K562 (cell line): Measurements from ENCODE around the gene BTN3A1. TPM values are rescaled to one million over a fixed set of nuclear protein-coding genes. Genes with fewer than 3 reads are reported as not detected.
A peak's percentile ranks its signal among the peaks of the same experiment; 100 is the strongest.

Experiments used
- ATAC-seq: fragments of 200-7000 bp; cut with Tn5 transposase; 3 replicates; pipeline ENCODE4 v1.9.1; 2020; ENCODE audit warnings: moderate library complexity
- BruUV-seq: library from RNA; stranded (reverse); fragments of 400-500 nt; replicated peaks from 2 replicates; lab custom pipeline; 2021; lab: Mats Ljungman, UMichigan
- CTCF ChIA-PET: fragments of 300-600 bp; formaldehyde crosslinking; extraction: SDS; loops from one replicate; lab custom pipeline; 2021; ENCODE audit warnings: low intra/inter-chr PET ratio; lab: Yijun Ruan, JAX
- POLR2A ChIA-PET: fragments of 300-600, 350-650 bp; sonication (Branson Sonifier 250); formaldehyde crosslinking; extraction: SDS; loops from one replicate; lab custom pipeline; 2021; ENCODE audit warnings: antibody characterized with exemption, inconsistent platforms; lab: Yijun Ruan, JAX
- DNase-seq, 4 experiments: peaks; one replicate each; pipeline versions ENCODE4 v3.0.0 to v3.0.0-alpha.2; 2011 to 2018; ENCODE audit warnings: low spot score in 3 of 4, mixed read lengths in 3 of 4; ENCODE audit errors: extremely low read depth in 1 of 4
- FAIRE-seq: peaks from 2 replicates; lab custom pipeline; 2011; peaks lifted over from hg19 to GRCh38; lab: Jason Lieb, UNC
- H2AFZ ChIP-seq: 2 replicates; pipeline ENCODE4 v1.6.0; 2011; ENCODE audit warnings: low read depth, low read length, control low read depth, inconsistent platforms
- H3K27ac ChIP-seq: fragments of 200-600 bp; 3 replicates; pipeline ENCODE4 v1.8.0; 2011; ENCODE audit warnings: low read depth, mild to moderate bottlenecking, control low read depth, inconsistent platforms, low read length, moderate library complexity, mixed read lengths; ENCODE audit errors: extremely low read depth
- H3K27me3 ChIP-seq, 2 experiments: fragments of 300-600 bp in 1 of 2; 2 replicates in 1 of 2; 3 replicates in 1 of 2; pipeline versions ENCODE4 v1.6.0 to v1.8.0; 2011; ENCODE audit warnings: inconsistent platforms in 2 of 2, low read length in 2 of 2, mild to moderate bottlenecking in 1 of 2, mixed read lengths in 1 of 2, moderate library complexity in 1 of 2; ENCODE audit not compliant: control insufficient read depth in 2 of 2, insufficient read depth in 2 of 2
- H3K36me3 ChIP-seq: fragments of 300-600 bp; 3 replicates; pipeline ENCODE4 v1.8.0; 2011; ENCODE audit warnings: mild to moderate bottlenecking, low read length, inconsistent platforms; ENCODE audit not compliant: control insufficient read depth, insufficient read depth
- H3K4me1 ChIP-seq, 2 experiments: fragments of 200-600 bp in 1 of 2; replicated peaks in 1 of 2; 2 replicates in 1 of 2; 3 replicates in 1 of 2; pipeline versions ENCODE4 v1.5.1 to v1.8.0; 2011; ENCODE audit warnings: inconsistent platforms in 2 of 2, low read length in 2 of 2, mild to moderate bottlenecking in 1 of 2, mixed read lengths in 1 of 2, moderate library complexity in 1 of 2; ENCODE audit not compliant: control insufficient read depth in 2 of 2, insufficient read depth in 2 of 2
- H3K4me2 ChIP-seq: 2 replicates; pipeline ENCODE4 v1.6.1; 2011; ENCODE audit warnings: low read length, control low read depth, inconsistent platforms, mixed read lengths; ENCODE audit not compliant: insufficient read depth
- H3K4me3 ChIP-seq: fragments of 200-600 bp; sonication (generic), shearing (Covaris generic); 2 replicates; pipeline ENCODE4 v1.5.1; 2016; ENCODE audit warnings: control low read depth, inconsistent platforms
- H3K79me2 ChIP-seq: fragments of 200-600 bp; 3 replicates; pipeline ENCODE4 v1.8.0; 2011; ENCODE audit warnings: low read length, inconsistent platforms; ENCODE audit not compliant: control insufficient read depth, insufficient read depth
- H3K9ac ChIP-seq, 2 experiments: 2 replicates each; pipeline versions ENCODE4 v1.6.0 to v1.6.1; 2011; ENCODE audit warnings: low read depth in 2 of 2, low read length in 2 of 2, control low read depth in 1 of 2, inconsistent platforms in 1 of 2, mild to moderate bottlenecking in 1 of 2, mixed read lengths in 1 of 2; ENCODE audit not compliant: insufficient read depth in 1 of 2
- H3K9me1 ChIP-seq: one replicate; pipeline ENCODE4 v1.6.0; 2011; ENCODE audit warnings: inconsistent platforms, mild to moderate bottlenecking, low read length, moderate library complexity; ENCODE audit not compliant: control insufficient read depth, insufficient read depth
- H3K9me3 ChIP-seq: replicated peaks from 2 replicates; pipeline ENCODE4 v1.5.1; 2011; ENCODE audit warnings: low read depth, low read length, inconsistent platforms; ENCODE audit not compliant: control insufficient read depth, insufficient read depth
- H4K20me1 ChIP-seq: replicated peaks from 2 replicates; pipeline ENCODE4 v1.6.1; 2011; ENCODE audit warnings: low read length, inconsistent platforms, mixed read lengths; ENCODE audit not compliant: control insufficient read depth, insufficient read depth
- HDAC2 ChIP-seq: fragments of 450-650 bp; IDR thresholded peaks from 2 replicates; pipeline ENCODE4 v1.6.1; 2016; ENCODE audit warnings: mild to moderate bottlenecking
- HDAC8 ChIP-seq: fragments of 450-650 bp; IDR thresholded peaks from 2 replicates; pipeline ENCODE4 v1.6.1; 2016; ENCODE audit warnings: mild to moderate bottlenecking, missing genetic modification characterization, moderate library complexity, missing compliant biosample characterization
- NR2C2 ChIP-seq, 2 experiments: fragments of 200-800 bp in 1 of 2; sonication (Bioruptor generic) in 1 of 2; sonication (generic) in 1 of 2; formaldehyde crosslinking in 1 of 2; IDR thresholded peaks; 2 replicates each; pipeline versions ENCODE4 v1.6.1 to v1.8.0; 2016 to 2022; ENCODE audit warnings: mild to moderate bottlenecking in 1 of 2, missing compliant biosample characterization in 1 of 2, missing genetic modification characterization in 1 of 2, missing genetic modification reagents in 1 of 2
- PML ChIP-seq: IDR thresholded peaks from 2 replicates; pipeline ENCODE4 v1.6.1; 2012; ENCODE audit warnings: low read length, inconsistent platforms
- POLR2B ChIP-seq: fragments of 450-650 bp; IDR thresholded peaks from 2 replicates; pipeline ENCODE4 v1.6.1; 2018; ENCODE audit warnings: low read depth; ENCODE audit not compliant: partially characterized antibody
- PTRF ChIP-seq: fragments of 450-650 bp; IDR thresholded peaks from 2 replicates; pipeline ENCODE4 v1.6.1; 2016; ENCODE audit warnings: mild to moderate bottlenecking, missing genetic modification characterization, missing compliant biosample characterization
- RAD21 ChIP-seq, 2 experiments: fragments of 250-450 bp in 1 of 2; fragments of 450-650 bp in 1 of 2; sonication (Bioruptor Pico) in 1 of 2; formaldehyde crosslinking in 1 of 2; IDR thresholded peaks in 1 of 2; conservative IDR thresholded peaks in 1 of 2; 2 replicates each; pipeline versions ENCODE4 v1.4.0 to v1.8.0; 2020 to 2022; ENCODE audit warnings: mild to moderate bottlenecking in 2 of 2, moderate library complexity in 1 of 2
- RREB1 ChIP-seq: fragments of 250-450 bp; sonication (Bioruptor Pico); IDR thresholded peaks from 2 replicates; pipeline ENCODE4 v1.4.0; 2020
- SNIP1 ChIP-seq: fragments of 450-650 bp; IDR thresholded peaks from 2 replicates; pipeline ENCODE4 v1.7.1; 2017; ENCODE audit warnings: low read depth, mild to moderate bottlenecking
- SP2 ChIP-seq: IDR thresholded peaks from 2 replicates; pipeline ENCODE4 v1.6.1; 2011; ENCODE audit warnings: mild to moderate bottlenecking, low read depth, low read length, moderate library complexity; ENCODE audit not compliant: poor library complexity, severe bottlenecking; ENCODE audit errors: extremely low read depth
- ZFP1 ChIP-seq: fragments of 450-650 bp; formaldehyde crosslinking; IDR thresholded peaks from 2 replicates; pipeline ENCODE4 v1.4.0; 2020; ENCODE audit warnings: mild to moderate bottlenecking, mixed read lengths
- ZNF12 ChIP-seq: sonication (generic); formaldehyde crosslinking; IDR thresholded peaks from 2 replicates; pipeline ENCODE4 v1.4.0; 2020; ENCODE audit warnings: mild to moderate bottlenecking, missing genetic modification reagents
- ZNF175 ChIP-seq: fragments of 200-800 bp; sonication (Bioruptor generic); IDR thresholded peaks from 2 replicates; pipeline ENCODE4 v1.6.1; 2016; ENCODE audit warnings: low read depth, mild to moderate bottlenecking, missing genetic modification characterization, missing compliant biosample characterization
- ZNF764 ChIP-seq: fragments of 250-450 bp; sonication (Bioruptor Pico); IDR thresholded peaks from 2 replicates; pipeline ENCODE4 v1.4.0; 2020; ENCODE audit warnings: low read depth, mild to moderate bottlenecking, moderate library complexity
- WGBS: fragments of 100-300 bp; shearing (Covaris generic); methylation state at CpG from one replicate; pipeline ENCODE4 v1.1.6; 2016; ENCODE audit warnings: low coverage, mixed read lengths; ENCODE audit not compliant: insufficient coverage; ENCODE audit errors: missing lambda C conversion rate; 5-methylcytosine and 5-hydroxymethylcytosine counted together
- in situ Hi-C: fragments of 300-500 bp; cut with MboI; formaldehyde crosslinking; loops from 4 replicates; pipeline ENCODE4 v1.15.0; 2018; ENCODE audit warnings: inconsistent platforms, mixed read lengths
- intact Hi-C: fragments of 100-400 bp; cut with micrococcal nuclease; formaldehyde crosslinking; loops from 2 replicates; pipeline ENCODE4 v1.14.2; 2022
- polyA plus RNA-seq, 8 experiments: library from polyadenylated mRNA; depleted of rRNA in 4 of 8; stranded (reverse) in 5 of 8; unstranded in 3 of 8; fragments of >200 nt; fragmentation: Nextera tagmentation in 2 of 8; fragmentation: Illumina TruSeq in 1 of 8; extraction: Ambion mirVana in 2 of 8; extraction: Trizol in 1 of 8; gene quantifications; 2 replicates each; pipeline versions ENCODE4 v1.2.1 to v1.2.3, GENCODE V29; 2011 to 2014; ENCODE audit warnings: inconsistent platforms in 1 of 8, missing spikeins in 1 of 8
- total RNA-seq, 7 experiments: library from RNA; depleted of rRNA in 6 of 7; stranded (reverse); fragments of >200 nt in 6 of 7; fragmentation: Illumina TruSeq in 2 of 7; extraction: Trizol in 2 of 7; gene quantifications; 2 replicates each; pipeline versions ENCODE4 v1.2.1 to v1.2.3, GENCODE V29; 2011 to 2021; ENCODE audit warnings: low replicate concordance in 1 of 7

The BTN3A1 gene
- total and polyA plus RNA-seq, 9 of the 15 experiments (the other 6 are each of a cell fraction or from before 2014, with no cell fraction given) = 0.84 to 8.5 (median 3.9) TPM

- Histone ChIP-seq H4K20me1 (no peaks in the 10 kb centered on the region), H3K9me1 (no peaks in the 10 kb centered on the region), H3K36me3 (no peaks in the 10 kb centered on the region), H3K79me2 (no peaks in the 10 kb centered on the region), H3K4me3 (peak overlapping the region; percentile 22; the same call in 1 of the 2 replicates), H3K27me3 (no peaks in the 10 kb centered on the region), H2AFZ (peak overlapping the region; percentile 88), H3K9me3 (no peaks in the 10 kb centered on the region), H3K9ac (peak overlapping the region in 1 of 2 experiments; percentile 28; a peak in 2 of 4 replicates), H3K4me1 (peaks cover 5 to 34% of the 10 kb centered on the region in 2 experiments; a peak in 3 of 5 replicates), H3K27ac (peak overlapping the region; percentile 42; the same call in 2 of the 3 replicates), H3K4me2 (peak overlapping the region; percentile 64)
- in situ Hi-C loops (no loop called here), intact Hi-C loops (no loop called here)
- DNase-seq = no peak
- POLR2A ChIA-PET = interaction anchor here (0.7 to 1.4 kb wide), 3 partner anchors 8 to 232 kb away, joined by 3 read pairs; no protein-coding TSS in a partner anchor
- CTCF ChIA-PET = no interaction called here
- FAIRE-seq = no peak
- 29% methylated on average over 7 of the region's 7 CpGs for WGBS
- no TSS peak for BruUV-seq
- peak; percentile 25 for ATAC-seq
- TF ChIP-seq NR2C2 (CRISPR knock-in tag; IDR thresholded peaks at IDR 0.05) (no peak), NR2C2 (tag; IDR thresholded peaks at IDR 0.05) (0 out of 2 replicates have a peak, but pooled peaks have one; percentile 27), RAD21 (CRISPR knock-in tag; conservative IDR thresholded peaks at IDR 0.05 in 1 of 2, IDR thresholded peaks at IDR 0.05 in 1 of 2) (0 out of 4 replicates have a peak, but pooled peaks of 1 of the 2 experiments have one; percentile 2), PML (no peak), SP2 (no peak), HDAC2 (no peak), ZFP1 (CRISPR knock-in tag) (no peak), PTRF (tag) (no peak), ZNF12 (no peak), ZNF764 (CRISPR knock-in tag) (no peak), RREB1 (CRISPR knock-in tag) (no peak), SNIP1 (no peak), ZNF175 (CRISPR knock-in tag) (peak; percentile 73), HDAC8 (tag) (no peak), POLR2B (no peak)
Observed at GRCh38 chr6:26439151-26440125, 37.4 kb downstream of the BTN3A1 start.
